ENCODE results near the gene CORO2B.

CORO2B gene

GRCh38 chr15:68559345-68560310 lies 19.2 kb upstream of the CORO2B start:
- Mint-ChIP-seq H3K9me3 (ENCODE audit: low read depth) (no peaks in the 10 kb centered on the region), H3K27me3 (peaks cover 41% of the 10 kb centered on the region), H3K4me3 (peak overlapping the region; percentile 88), H3K36me3 (no peaks in the 10 kb centered on the region), H3K27ac (no peak overlapping the region), H3K4me1 (ENCODE audit: low read depth) (peaks cover 12% of the 10 kb centered on the region)

GRCh38 chr15:68560501-68561113 lies 18.2 kb upstream of the CORO2B start:
- H3K4me1 Mint-ChIP-seq (ENCODE audit: low read depth), result peaks cover 12% of the 10 kb centered on the region
- H3K27ac Mint-ChIP-seq, result no peak overlapping the region
- H3K27me3 Mint-ChIP-seq, result peaks cover 37% of the 10 kb centered on the region
- peak overlapping the region; percentile 88 for H3K4me3 Mint-ChIP-seq
- no peaks in the 10 kb centered on the region for H3K9me3 Mint-ChIP-seq (ENCODE audit: low read depth)
- H3K36me3 Mint-ChIP-seq, result no peaks in the 10 kb centered on the region

- Mint-ChIP-seq H3K27me3 (peaks cover 31% of the 10 kb centered on the region), H3K36me3 (no peaks in the 10 kb centered on the region), H3K27ac (no peak overlapping the region)
Measured at GRCh38 chr15:68561171-68561900, 17.5 kb upstream of the CORO2B start.

GRCh38 chr15:68561901-68562300 lies 16.9 kb upstream of the CORO2B start:
- no peak overlapping the region for H3K27ac Mint-ChIP-seq
- no peaks in the 10 kb centered on the region for H3K9me3 Mint-ChIP-seq (ENCODE audit: low read depth)
- peaks cover 12% of the 10 kb centered on the region for H3K4me1 Mint-ChIP-seq (ENCODE audit: low read depth)
- peaks cover 29% of the 10 kb centered on the region for H3K27me3 Mint-ChIP-seq
- no peak overlapping the region for H3K4me3 Mint-ChIP-seq
- H3K36me3 Mint-ChIP-seq, result no peaks in the 10 kb centered on the region

More at GRCh38 chr15:68561171-68561900, 17.5 kb upstream of the CORO2B start:
- Mint-ChIP-seq H3K9me3 (ENCODE audit: low read depth) (no peaks in the 10 kb centered on the region), H3K4me3 (no peak overlapping the region), H3K4me1 (ENCODE audit: low read depth) (peaks cover 12% of the 10 kb centered on the region)

GRCh38 chr15:68564173-68564572 lies 14.6 kb upstream of the CORO2B start:
- no peaks in the 10 kb centered on the region for H3K36me3 Mint-ChIP-seq
- H3K27ac Mint-ChIP-seq, result no peak overlapping the region
- H3K9me3 Mint-ChIP-seq (ENCODE audit: low read depth), result no peaks in the 10 kb centered on the region
- H3K27me3 Mint-ChIP-seq, result peaks cover 18% of the 10 kb centered on the region
- H3K4me1 Mint-ChIP-seq (ENCODE audit: low read depth), result peaks cover 7% of the 10 kb centered on the region
- no peak overlapping the region for H3K4me3 Mint-ChIP-seq

- no peak overlapping the region for H3K4me3 Mint-ChIP-seq
- no peak overlapping the region for H3K27ac Mint-ChIP-seq
- no peaks in the 10 kb centered on the region for H3K4me1 Mint-ChIP-seq (ENCODE audit: low read depth)
- H3K36me3 Mint-ChIP-seq, result no peaks in the 10 kb centered on the region
- H3K9me3 Mint-ChIP-seq (ENCODE audit: low read depth), result no peaks in the 10 kb centered on the region
- H3K27me3 Mint-ChIP-seq, result peaks cover 15% of the 10 kb centered on the region
Measured at GRCh38 chr15:68565234-68565633, 13.6 kb upstream of the CORO2B start.

DNA sequence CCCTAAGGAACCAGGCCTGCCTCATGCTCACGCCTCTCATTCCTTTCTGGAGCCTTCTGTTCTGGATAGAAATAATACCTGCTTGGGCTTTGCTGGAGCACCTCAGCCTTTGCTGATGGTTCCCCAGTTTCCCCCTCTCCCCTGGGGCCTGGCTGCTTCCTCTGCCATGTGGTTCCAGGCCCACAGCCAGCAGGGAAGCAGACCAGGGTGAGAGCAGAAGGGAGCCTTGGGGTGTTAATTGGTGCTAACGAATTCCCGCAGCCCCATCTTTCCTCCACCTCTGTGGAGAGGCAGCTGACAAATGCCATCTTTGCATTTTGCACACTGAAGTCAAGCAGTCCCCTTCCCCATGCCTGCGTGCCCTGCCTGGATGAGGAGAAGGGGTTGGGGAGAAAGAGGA lies 13.1 kb upstream of the CORO2B start:
- Mint-ChIP-seq H3K27me3 (peaks cover 13% of the 10 kb centered on the region), H3K4me1 (ENCODE audit: low read depth) (no peaks in the 10 kb centered on the region), H3K4me3 (no peak overlapping the region), H3K27ac (no peak overlapping the region), H3K9me3 (ENCODE audit: low read depth) (no peaks in the 10 kb centered on the region), H3K36me3 (no peaks in the 10 kb centered on the region)

- Mint-ChIP-seq H3K4me3 (no peak overlapping the region), H3K9me3 (ENCODE audit: low read depth) (no peaks in the 10 kb centered on the region), H3K4me1 (ENCODE audit: low read depth) (no peaks in the 10 kb centered on the region), H3K27ac (no peak overlapping the region), H3K27me3 (peaks cover 17% of the 10 kb centered on the region), H3K36me3 (no peaks in the 10 kb centered on the region)
Measured at GRCh38 chr15:68566377-68566954, 12.3 kb upstream of the CORO2B start.

- no peaks in the 10 kb centered on the region for H3K9me3 Mint-ChIP-seq (ENCODE audit: low read depth)
- H3K4me3 Mint-ChIP-seq, result no peak overlapping the region
- H3K36me3 Mint-ChIP-seq, result no peaks in the 10 kb centered on the region
- peaks cover 16% of the 10 kb centered on the region for H3K27me3 Mint-ChIP-seq
- H3K27ac Mint-ChIP-seq, result no peak overlapping the region
- H3K4me1 Mint-ChIP-seq (ENCODE audit: low read depth), result no peaks in the 10 kb centered on the region
Measured at GRCh38 chr15:68567345-68567744, 11.4 kb upstream of the CORO2B start.

- Mint-ChIP-seq H3K4me3 (no peak overlapping the region), H3K27me3 (peaks cover 34% of the 10 kb centered on the region), H3K36me3 (no peaks in the 10 kb centered on the region), H3K9me3 (ENCODE audit: low read depth) (no peaks in the 10 kb centered on the region), H3K27ac (no peak overlapping the region), H3K4me1 (ENCODE audit: low read depth) (no peaks in the 10 kb centered on the region)
Measured at GRCh38 chr15:68570974-68571373, 7.8 kb upstream of the CORO2B start.

- H3K4me3 Mint-ChIP-seq, result no peak overlapping the region
- no peaks in the 10 kb centered on the region for H3K9me3 Mint-ChIP-seq (ENCODE audit: low read depth)
- H3K4me1 Mint-ChIP-seq (ENCODE audit: low read depth), result no peaks in the 10 kb centered on the region
- H3K36me3 Mint-ChIP-seq, result no peaks in the 10 kb centered on the region
- no peak overlapping the region for H3K27ac Mint-ChIP-seq
- H3K27me3 Mint-ChIP-seq, result peaks cover 39% of the 10 kb centered on the region
Measured at GRCh38 chr15:68571582-68571981, 7.2 kb upstream of the CORO2B start.

GRCh38 chr15:68572309-68572708 lies 6.5 kb upstream of the CORO2B start:
- Mint-ChIP-seq H3K4me1 (ENCODE audit: low read depth) (peaks cover 2% of the 10 kb centered on the region), H3K4me3 (no peak overlapping the region), H3K36me3 (no peaks in the 10 kb centered on the region), H3K27ac (no peak overlapping the region), H3K9me3 (ENCODE audit: low read depth) (no peaks in the 10 kb centered on the region), H3K27me3 (peaks cover 43% of the 10 kb centered on the region)

DNA sequence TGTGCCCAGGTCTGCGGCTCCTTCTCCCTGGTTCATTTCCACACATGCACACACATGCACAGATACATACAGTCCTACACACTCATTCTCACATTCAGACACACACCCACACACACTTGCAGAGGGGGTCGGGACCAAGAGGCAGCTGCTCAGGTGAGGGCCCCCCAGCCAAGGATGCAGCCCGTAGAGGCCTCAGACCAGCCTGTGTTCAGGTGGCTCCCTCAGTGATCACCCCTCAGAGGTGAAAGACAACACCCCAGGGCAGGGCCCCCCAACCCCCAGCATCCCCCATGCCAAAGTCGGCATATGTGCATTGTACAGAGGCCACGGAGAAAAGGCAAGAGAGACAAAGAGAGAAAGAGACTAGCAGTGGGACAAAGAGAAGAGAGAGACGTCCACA lies 5.9 kb upstream of the CORO2B start:
- Mint-ChIP-seq H3K9me3 (ENCODE audit: low read depth) (no peaks in the 10 kb centered on the region), H3K27ac (no peak overlapping the region), H3K36me3 (no peaks in the 10 kb centered on the region), H3K4me1 (ENCODE audit: low read depth) (peaks cover 5% of the 10 kb centered on the region), H3K27me3 (peaks cover 46% of the 10 kb centered on the region), H3K4me3 (no peak overlapping the region)

- Mint-ChIP-seq H3K4me1 (ENCODE audit: low read depth) (peaks cover 8% of the 10 kb centered on the region), H3K27ac (no peak overlapping the region), H3K36me3 (no peaks in the 10 kb centered on the region), H3K9me3 (ENCODE audit: low read depth) (no peaks in the 10 kb centered on the region), H3K4me3 (no peak overlapping the region), H3K27me3 (peaks cover 46% of the 10 kb centered on the region)
Measured at GRCh38 chr15:68574046-68574445, 4.7 kb upstream of the CORO2B start.

DNA sequence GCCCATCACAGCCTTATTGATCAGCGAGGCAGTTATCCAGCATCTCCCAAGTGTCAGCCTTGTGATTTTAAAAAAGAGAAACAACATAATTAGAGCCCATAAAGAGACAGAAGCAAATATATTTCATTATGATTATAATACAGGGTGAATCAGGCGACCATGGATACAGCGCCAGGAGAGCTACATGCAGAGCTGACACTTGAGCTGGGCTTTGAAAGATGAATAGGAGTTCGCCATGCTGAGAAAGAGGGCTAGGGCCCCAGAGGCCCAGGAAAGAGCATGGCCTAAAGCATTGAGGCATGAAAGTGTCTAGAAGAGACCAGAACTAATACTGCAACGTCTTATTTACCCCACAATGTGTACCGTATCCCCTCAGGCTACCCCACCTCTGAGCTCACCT lies 4.2 kb upstream of the CORO2B start:
- Mint-ChIP-seq H3K27me3 (peaks cover 43% of the 10 kb centered on the region), H3K4me3 (no peak overlapping the region), H3K9me3 (ENCODE audit: low read depth) (no peaks in the 10 kb centered on the region), H3K27ac (no peak overlapping the region), H3K36me3 (no peaks in the 10 kb centered on the region), H3K4me1 (ENCODE audit: low read depth) (peaks cover 8% of the 10 kb centered on the region)
